ENCODE data around the gene SLC15A3. TPM values are rescaled to one million over a fixed set of nuclear protein-coding genes. Genes with fewer than 3 reads are reported as not detected.

The SLC15A3 gene
- total RNA-seq, 4 donors from 2014 or later: 4.0 to 11.5 (median 7.9) TPM

- Histone ChIP-seq H3K4me1 (peaks cover 0 to 8% (median 0%) of the 10 kb centered on the region in 3 donors), H3K27ac (no peak overlapping the region), H3K9me3 (no peaks in the 10 kb centered on the region), H3K36me3 (peaks cover 33 to 100% (median 63%) of the 10 kb centered on the region in 3 donors), H3K4me3 (no peak overlapping the region), H3K27me3 (no peaks in the 10 kb centered on the region)
- no peak for TF ChIP-seq CTCF (IDR thresholded peaks at IDR 0.05)
- no peak for TF ChIP-seq POLR2A (IDR thresholded peaks at IDR 0.05)
- DNase-seq: no peak
- WGBS, 2 donors: 70 to 82% methylated on average over 4 to 5 of the region's 5 CpGs
- intact Hi-C loops (cut with DNase I): loop anchor here (5.0 kb wide), 1 partner anchor 58 kb away; no protein-coding TSS in a partner anchor
Observed at GRCh38 chr11:60895687-60896086, 56.3 kb downstream of the SLC15A3 start.

- Histone ChIP-seq H3K9me3 (no peaks in the 10 kb centered on the region), H3K27me3 (no peaks in the 10 kb centered on the region), H3K4me1 (peaks cover 0 to 18% (median 0%) of the 10 kb centered on the region in 3 donors), H3K36me3 (peaks cover 3 to 74% (median 27%) of the 10 kb centered on the region in 3 donors), H3K4me3 (no peak overlapping the region), H3K27ac (peak overlapping the region in 1 of 4 donors; percentile 28)
- TF ChIP-seq CTCF (IDR thresholded peaks at IDR 0.05): no peak
- no peak for TF ChIP-seq POLR2A (IDR thresholded peaks at IDR 0.05)
- WGBS, 2 donors: 83 to 84% methylated on average over 5 to 7 of the region's 7 CpGs
- DNase-seq: no peak
- intact Hi-C loops (cut with DNase I): no loop called here
Observed at GRCh38 chr11:60891103-60891741, 60.8 kb downstream of the SLC15A3 start.

GRCh38 chr11:60890696-60891095 lies 61.3 kb downstream of the SLC15A3 start:
- no peak for DNase-seq
- Histone ChIP-seq H3K27me3 (no peaks in the 10 kb centered on the region), H3K27ac (peak overlapping the region in 1 of 4 donors; percentile 28), H3K4me1 (peaks cover 0 to 18% (median 0%) of the 10 kb centered on the region in 3 donors), H3K9me3 (no peaks in the 10 kb centered on the region), H3K4me3 (no peak overlapping the region), H3K36me3 (peaks cover 3 to 69% (median 22%) of the 10 kb centered on the region in 3 donors)
- intact Hi-C loops (cut with DNase I): no loop called here
- TF ChIP-seq CTCF (IDR thresholded peaks at IDR 0.05) (no peak), POLR2A (IDR thresholded peaks at IDR 0.05) (no peak)
- WGBS, 2 donors: 40 to 60% methylated on average over 4 to 5 of the region's 5 CpGs

GRCh38 chr11:60889869-60890311 lies 62.1 kb downstream of the SLC15A3 start:
- no peak for DNase-seq
- Histone ChIP-seq H3K4me1 (peaks cover 0 to 18% (median 0%) of the 10 kb centered on the region in 3 donors), H3K9me3 (no peaks in the 10 kb centered on the region), H3K4me3 (no peak overlapping the region), H3K36me3 (peaks cover 3 to 61% (median 15%) of the 10 kb centered on the region in 3 donors), H3K27ac (no peak overlapping the region), H3K27me3 (no peaks in the 10 kb centered on the region)
- intact Hi-C loops (cut with DNase I): no loop called here
- WGBS, 2 donors: 59 to 64% methylated on average over 6 of the region's 6 CpGs
- TF ChIP-seq CTCF (IDR thresholded peaks at IDR 0.05) (no peak), POLR2A (IDR thresholded peaks at IDR 0.05) (no peak)

GRCh38 chr11:60887556-60887955 lies 64.4 kb downstream of the SLC15A3 start:
- Histone ChIP-seq H3K4me1 (peaks cover 0 to 18% (median 0%) of the 10 kb centered on the region in 3 donors), H3K4me3 (no peak overlapping the region), H3K27me3 (no peaks in the 10 kb centered on the region), H3K36me3 (peaks cover 0 to 38% (median 2%) of the 10 kb centered on the region in 3 donors), H3K27ac (no peak overlapping the region), H3K9me3 (no peaks in the 10 kb centered on the region)
- TF ChIP-seq POLR2A (IDR thresholded peaks at IDR 0.05): no peak
- peak in 3 of 6 experiments; percentile 26 to 55 (median 53) for TF ChIP-seq CTCF (IDR thresholded peaks at IDR 0.05)
- intact Hi-C loops (cut with DNase I): no loop called here
- no peak for DNase-seq
- 61 to 66% methylated on average over 4 to 5 of the region's 5 CpGs for WGBS, 2 donors

Data from esophagus squamous epithelium (tissue), 5 donors.